Measurements from ENCODE around the gene NFKB1.

The NFKB1 gene

GRCh38 chr4:102620697-102621497 lies 119.7 kb downstream of the NFKB1 start:
- DNase-seq (ENCODE audit: low spot score), result peak; percentile 38
- no peak for TF ChIP-seq CTCF (IDR thresholded peaks at IDR 0.05; ENCODE audit: extremely low read depth, missing control alignments)

GRCh38 chr4:102623622-102624021 lies 122.5 kb downstream of the NFKB1 start:
- DNase-seq (ENCODE audit: low spot score), result no peak

GRCh38 chr4:102624505-102624904 lies 123.3 kb downstream of the NFKB1 start:
- no peak for TF ChIP-seq CTCF (IDR thresholded peaks at IDR 0.05; ENCODE audit: extremely low read depth, missing control alignments)
- DNase-seq (ENCODE audit: low spot score), result no peak

More at GRCh38 chr4:102623622-102624021, 122.5 kb downstream of the NFKB1 start:
- no peak for TF ChIP-seq CTCF (IDR thresholded peaks at IDR 0.05; ENCODE audit: extremely low read depth, missing control alignments)

- peak; percentile 68 for DNase-seq (ENCODE audit: low spot score)
- TF ChIP-seq CTCF (IDR thresholded peaks at IDR 0.05; ENCODE audit: extremely low read depth, missing control alignments), result peak; percentile 67
These were observed 124.2 kb downstream of the NFKB1 start for GRCh38 chr4:102625232-102625930.

GRCh38 chr4:102627831-102628523 lies 126.8 kb downstream of the NFKB1 start:
- no peak for TF ChIP-seq CTCF (IDR thresholded peaks at IDR 0.05; ENCODE audit: extremely low read depth, missing control alignments)
- DNase-seq (ENCODE audit: low spot score), result peak; percentile 11

GRCh38 chr4:102629673-102630072 lies 128.5 kb downstream of the NFKB1 start:
- no peak for DNase-seq (ENCODE audit: low spot score)
- no peak for TF ChIP-seq CTCF (IDR thresholded peaks at IDR 0.05; ENCODE audit: extremely low read depth, missing control alignments)

GRCh38 chr4:102631616-102632015 lies 130.5 kb downstream of the NFKB1 start:
- no peak for DNase-seq (ENCODE audit: low spot score)
- no peak for TF ChIP-seq CTCF (IDR thresholded peaks at IDR 0.05; ENCODE audit: extremely low read depth, missing control alignments)
